CD4-positive, alpha-beta T cell treated with Interferon alpha-2 for 1 hour (primary cell): ENCODE data around the gene FGGY.
A peak's percentile ranks its signal among the peaks of the same experiment; 100 is the strongest.

ENCODE experiments used
- DNase-seq, 2 donors: peaks; one replicate each; pipeline ENCODE4 v3.0.0-alpha.2; 2020 to 2022

Gene FGGY

GRCh38 chr1:59670662-59671061 is 373.8 kb downstream of the FGGY start:
- no peak for DNase-seq

DNA sequence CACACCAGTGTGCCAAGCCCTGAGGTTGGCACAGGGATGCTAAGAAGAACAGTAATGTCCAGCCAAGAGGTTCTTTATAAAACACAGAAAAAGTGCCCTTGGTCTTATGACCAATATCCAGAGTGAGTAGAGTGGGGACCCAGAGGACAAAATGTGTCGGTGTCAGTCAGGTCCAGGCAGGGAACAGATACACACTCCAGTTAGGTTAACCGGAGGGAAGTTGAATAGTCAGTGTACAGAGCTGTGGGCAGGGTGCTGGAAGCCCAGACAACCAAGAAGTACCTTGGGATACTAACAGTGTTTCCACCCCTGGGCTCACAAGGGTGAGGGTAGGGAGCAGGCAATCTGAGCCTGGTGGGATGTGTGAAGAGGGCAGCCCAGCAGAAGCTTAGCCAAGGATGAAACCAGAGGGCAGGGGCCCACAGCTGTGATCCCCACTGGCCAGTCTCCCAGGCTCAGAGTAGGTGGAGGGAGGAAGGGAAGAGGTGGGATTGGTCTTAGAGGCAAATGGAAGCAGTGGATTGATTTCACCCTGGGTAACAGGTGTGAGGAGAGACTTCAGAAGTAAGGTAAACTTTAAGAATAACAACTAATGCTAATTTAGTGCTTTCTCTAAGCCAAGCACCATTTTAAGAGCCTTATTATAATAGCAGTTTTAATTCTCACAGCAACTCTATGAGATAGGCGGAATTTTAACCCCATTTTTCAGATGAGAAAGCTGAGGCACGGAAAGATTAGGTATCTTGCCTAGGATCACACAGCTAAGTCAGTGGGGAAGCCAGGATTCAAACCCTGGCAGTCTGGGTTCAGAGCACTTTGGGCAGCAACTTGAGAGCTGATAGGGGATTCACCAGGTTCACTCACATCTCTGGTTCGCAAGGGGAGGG is 374.4 kb downstream of the FGGY start:
- DNase-seq, result no peak

- no peak for DNase-seq
Measured at GRCh38 chr1:59671953-59672305, 375.0 kb downstream of the FGGY start.

DNA sequence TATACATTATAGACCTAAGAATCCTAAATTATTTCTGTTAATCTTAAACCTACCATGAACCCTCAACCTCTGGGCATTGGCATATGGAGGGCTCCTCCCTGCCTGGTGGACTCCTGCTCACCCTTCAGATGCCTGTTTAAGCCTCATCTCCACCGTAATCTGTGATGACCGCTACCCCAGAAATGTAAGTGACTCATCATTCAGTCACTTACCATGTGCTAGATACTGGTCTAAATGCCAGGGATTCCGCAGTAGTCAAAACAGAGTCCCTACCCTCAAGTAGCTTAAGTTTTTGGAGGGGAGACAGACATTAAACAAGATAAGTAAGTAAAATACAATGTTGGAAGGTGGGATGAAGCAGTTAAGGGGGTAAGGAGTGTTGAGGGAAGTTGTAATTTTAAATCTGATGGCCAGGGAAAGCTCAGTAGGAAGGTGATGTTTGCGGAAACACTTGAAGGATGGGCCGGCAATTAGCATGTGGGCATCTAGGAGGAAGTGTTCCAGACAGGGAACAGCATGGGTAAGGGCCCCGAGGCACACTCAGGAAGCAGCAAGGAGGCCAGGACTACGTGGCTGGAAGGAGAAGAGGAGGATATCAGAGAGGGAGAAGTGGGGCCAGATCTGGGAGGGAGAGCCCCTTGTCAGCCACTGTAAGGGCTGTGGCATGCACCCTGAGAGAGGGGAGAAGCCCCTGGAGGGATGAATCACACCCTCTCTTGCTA is 376.1 kb downstream of the FGGY start:
- no peak for DNase-seq

GRCh38 chr1:59673573-59674450 is 376.9 kb downstream of the FGGY start:
- no peak for DNase-seq

GRCh38 chr1:59674595-59674994 is 377.7 kb downstream of the FGGY start:
- peak in 1 of 2 donors; percentile 10 for DNase-seq

- DNase-seq, result no peak
Measured at GRCh38 chr1:59675936-59676335, 379.0 kb downstream of the FGGY start.

DNA sequence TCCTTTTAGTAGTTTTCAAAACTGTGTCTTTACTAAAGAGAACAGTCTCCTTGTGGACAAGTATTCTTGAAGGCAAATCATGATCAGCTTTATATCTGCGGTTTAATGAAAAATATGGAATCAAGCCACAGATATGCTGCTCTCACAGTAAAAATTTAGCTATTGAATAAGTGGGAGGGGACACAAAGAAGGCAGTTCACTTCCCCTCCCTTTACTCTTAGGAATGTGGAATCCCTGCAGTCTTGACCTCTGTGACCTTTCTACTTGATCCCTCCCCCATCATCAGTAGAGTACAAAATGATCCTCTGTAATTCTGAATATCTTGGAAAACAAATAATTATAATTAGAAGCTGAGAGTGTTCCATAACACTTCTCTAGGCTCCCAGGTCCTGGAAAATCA is 381.1 kb downstream of the FGGY start:
- no peak for DNase-seq

- DNase-seq, result peak in 1 of 2 donors; percentile 2
Measured at GRCh38 chr1:59678493-59679228, 381.8 kb downstream of the FGGY start.

- DNase-seq, result no peak
Measured at GRCh38 chr1:59680044-59680443, 383.1 kb downstream of the FGGY start.

DNA sequence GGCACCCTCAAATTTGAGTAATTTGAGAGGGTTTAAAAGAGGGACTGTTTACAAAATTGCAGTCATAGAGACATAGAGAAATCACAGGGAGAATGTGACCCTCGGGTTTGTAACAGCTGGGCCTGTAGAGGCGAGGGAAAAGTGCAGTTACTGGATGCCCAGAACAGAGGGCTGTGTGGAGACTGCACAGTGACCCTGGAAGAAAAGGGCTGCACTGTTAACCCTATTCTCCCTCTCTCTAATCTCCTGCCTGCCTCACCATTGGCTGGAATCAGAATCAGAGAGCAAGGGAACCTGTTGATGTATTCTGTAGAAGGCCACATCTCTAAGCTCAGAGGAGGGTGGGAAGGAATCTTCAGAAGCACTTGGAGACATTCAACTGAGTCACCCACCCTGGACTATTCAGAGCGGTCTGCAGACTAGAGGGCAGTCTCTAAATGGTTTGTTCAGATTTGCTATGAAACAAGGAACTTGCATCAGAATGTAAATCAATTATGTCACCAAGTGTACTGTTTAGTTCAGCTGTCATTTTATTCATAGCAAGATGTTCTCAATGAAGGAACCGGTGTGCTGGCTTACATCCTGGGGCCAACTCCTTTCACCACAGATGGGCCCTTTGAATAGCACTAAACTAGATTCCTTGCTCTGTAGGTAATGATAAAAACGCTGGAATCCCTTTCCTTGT is 385.6 kb downstream of the FGGY start:
- no peak for DNase-seq

DNA sequence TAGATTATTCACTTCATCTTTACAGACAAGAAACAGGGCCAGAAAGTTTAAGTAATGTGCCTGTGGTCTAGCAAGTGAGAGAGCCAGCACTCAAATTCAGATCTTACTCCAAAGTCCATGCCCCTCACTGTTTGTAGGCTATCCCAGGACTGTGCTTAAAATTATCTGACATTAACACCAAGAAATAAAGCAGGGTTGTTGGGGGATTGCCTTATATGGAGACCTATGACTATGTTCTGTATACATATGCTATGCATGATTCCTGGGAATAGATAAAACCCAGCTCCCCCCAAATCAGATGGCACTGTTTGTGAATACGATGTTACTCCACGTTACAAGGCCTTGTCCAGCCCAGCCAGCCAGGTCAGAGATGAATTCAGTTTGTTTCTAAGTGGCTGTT is 386.3 kb downstream of the FGGY start:
- no peak for DNase-seq

GRCh38 chr1:59684698-59685097 is 387.8 kb downstream of the FGGY start:
- no peak for DNase-seq

GRCh38 chr1:59685101-59685500 is 388.2 kb downstream of the FGGY start:
- DNase-seq, result no peak

DNA sequence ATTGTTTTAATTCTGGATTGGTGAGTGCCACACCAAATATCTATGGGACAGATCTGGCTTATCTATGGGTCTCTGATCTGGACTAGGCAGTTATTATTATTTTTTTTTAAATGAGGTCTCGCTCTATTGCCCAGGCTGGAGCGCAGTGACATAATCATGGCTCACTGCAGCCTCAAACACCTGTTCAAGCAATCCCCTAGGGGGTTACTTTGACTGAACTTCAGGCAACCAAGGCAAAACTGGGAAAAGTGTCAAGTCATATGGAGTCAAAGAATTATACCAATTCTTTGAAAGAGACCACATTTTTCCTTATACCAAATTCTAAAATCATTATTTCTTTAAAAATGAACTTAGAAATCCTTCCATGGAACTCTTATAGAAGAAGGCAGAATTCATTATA is 388.8 kb downstream of the FGGY start:
- no peak for DNase-seq

DNA sequence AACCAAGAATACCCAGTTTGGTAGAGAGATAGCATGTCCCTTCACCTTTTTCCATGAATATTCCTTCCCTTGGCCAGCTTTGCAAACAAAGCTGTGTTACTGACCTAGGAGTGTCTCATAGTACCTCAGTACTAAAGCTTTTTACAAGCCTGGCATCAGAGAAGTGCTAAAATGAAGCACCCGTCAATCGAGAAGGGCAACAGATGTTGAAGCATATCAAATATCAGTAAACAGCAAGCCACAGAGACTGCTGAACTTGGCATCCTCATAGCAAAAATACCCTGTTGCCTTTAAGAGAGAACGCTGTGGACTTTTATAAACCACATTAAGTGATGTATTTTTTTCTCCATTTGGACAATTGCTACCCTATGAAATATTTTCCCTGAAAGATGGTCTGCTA is 389.3 kb downstream of the FGGY start:
- no peak for DNase-seq

GRCh38 chr1:59686574-59686973 is 389.7 kb downstream of the FGGY start:
- no peak for DNase-seq

- no peak for DNase-seq
Measured at GRCh38 chr1:59687081-59687480, 390.2 kb downstream of the FGGY start.

DNA sequence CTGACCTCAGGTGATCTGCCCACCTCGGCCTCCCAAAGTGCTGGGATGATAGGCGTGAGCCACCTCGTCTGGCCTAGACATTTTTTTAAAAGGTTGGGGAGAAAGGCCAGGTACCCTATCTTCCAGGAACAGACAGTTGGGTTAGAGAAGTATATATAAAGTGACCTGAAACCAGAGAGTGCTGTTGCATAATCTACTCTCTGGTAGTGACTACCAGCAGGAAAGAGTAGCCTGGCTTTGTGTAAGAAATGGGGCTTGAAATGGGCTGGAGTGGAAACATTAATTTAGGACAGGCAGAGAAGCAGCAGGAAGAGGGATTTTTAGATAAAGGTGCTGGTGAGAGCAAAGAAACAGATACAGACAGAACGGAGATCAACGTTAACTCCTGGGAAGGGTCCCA is 392.1 kb downstream of the FGGY start:
- DNase-seq, result no peak

DNA sequence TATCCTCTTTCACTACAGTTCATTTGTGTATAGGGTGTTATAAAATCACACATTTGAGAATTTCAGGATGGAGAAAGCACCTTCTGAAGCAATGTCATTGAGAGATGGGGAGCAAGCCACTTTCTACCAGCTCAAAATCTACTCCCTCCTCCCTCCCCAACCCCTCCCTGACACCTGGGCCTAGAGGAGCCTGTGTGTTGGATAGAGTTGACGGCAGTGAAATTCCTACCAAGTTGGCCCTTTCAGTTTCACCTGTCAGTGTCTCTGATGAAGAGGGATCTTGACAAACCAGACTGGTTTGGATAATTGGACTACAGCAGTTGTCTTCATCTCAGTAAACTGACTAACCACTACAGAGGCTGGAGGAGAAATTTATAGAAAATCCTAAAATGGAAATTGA is 392.8 kb downstream of the FGGY start:
- DNase-seq, result no peak

DNA sequence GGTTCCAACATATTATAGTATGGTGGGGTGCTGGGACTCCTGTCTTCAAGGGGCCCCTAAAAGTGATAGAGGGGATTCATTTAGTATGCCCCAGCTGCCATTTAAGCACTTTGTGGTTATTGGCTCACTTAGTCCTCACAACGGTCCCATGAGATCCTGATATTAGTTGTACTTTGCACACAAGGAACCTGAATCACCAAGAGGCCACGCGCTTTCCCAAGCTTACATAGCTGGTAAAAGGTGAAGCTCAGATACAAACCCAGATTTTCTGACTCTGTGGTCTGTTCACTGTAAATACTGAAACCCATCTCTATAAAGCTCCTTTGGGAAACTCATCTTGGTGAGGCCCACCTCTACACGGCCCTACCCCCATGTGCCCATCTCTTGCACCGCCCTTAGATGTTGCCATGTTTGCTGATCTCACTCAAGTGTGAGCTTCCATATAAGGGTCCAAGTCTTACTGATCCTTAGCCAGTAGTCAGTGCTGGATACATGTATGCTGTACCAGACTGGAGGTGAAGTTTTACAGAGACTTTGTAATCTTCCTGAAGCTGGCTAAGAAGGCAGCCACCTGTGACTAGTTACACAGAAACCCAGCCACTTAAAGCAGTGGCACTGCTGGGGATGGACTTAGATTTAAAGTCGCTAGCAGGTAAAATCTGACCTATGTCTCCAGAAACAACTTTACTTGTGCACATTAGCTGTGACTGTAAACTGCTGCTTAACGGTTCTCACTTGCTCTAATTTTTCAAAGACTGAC is 393.5 kb downstream of the FGGY start:
- no peak for DNase-seq
